ENCODE results near the gene PHLDA3. TPM values are rescaled to one million over a fixed set of nuclear protein-coding genes. Genes with fewer than 3 reads are reported as not detected.

The PHLDA3 gene
- total RNA-seq, 1 donor from 2014 or later = 25.0 TPM

DNA sequence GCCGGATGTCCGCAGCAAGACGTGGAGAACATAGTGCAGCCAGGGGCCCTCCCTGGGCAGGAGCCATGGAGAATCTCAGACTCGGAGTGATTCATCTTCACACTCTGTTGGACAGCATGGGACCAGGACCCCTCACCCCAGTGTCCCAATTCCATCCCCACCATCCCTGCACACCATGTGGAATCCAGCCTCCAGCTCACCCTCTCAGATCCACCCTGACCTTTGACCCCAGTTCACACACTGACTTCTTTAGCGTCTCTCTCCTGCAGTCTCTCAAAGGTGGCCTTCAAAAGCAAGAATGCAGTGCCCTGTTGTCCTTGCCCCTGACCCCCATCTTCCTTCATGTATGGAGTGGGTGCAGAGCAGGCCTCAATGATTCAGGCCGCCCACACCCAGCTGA is 45.3 kb downstream of the PHLDA3 start:
- Mint-ChIP-seq H3K27me3 (ENCODE audit: unreplicated experiment) (peaks cover 12% of the 10 kb centered on the region), H3K4me1 (ENCODE audit: unreplicated experiment) (no peaks in the 10 kb centered on the region), H3K27ac (ENCODE audit: unreplicated experiment) (no peak overlapping the region), H3K36me3 (ENCODE audit: low read depth, unreplicated experiment) (no peaks in the 10 kb centered on the region), H3K4me3 (ENCODE audit: unreplicated experiment) (no peak overlapping the region), H3K9me3 (ENCODE audit: unreplicated experiment) (no peaks in the 10 kb centered on the region)
- no peak for DNase-seq (ENCODE audit: low spot score)
- TF ChIP-seq, protein P1, sequence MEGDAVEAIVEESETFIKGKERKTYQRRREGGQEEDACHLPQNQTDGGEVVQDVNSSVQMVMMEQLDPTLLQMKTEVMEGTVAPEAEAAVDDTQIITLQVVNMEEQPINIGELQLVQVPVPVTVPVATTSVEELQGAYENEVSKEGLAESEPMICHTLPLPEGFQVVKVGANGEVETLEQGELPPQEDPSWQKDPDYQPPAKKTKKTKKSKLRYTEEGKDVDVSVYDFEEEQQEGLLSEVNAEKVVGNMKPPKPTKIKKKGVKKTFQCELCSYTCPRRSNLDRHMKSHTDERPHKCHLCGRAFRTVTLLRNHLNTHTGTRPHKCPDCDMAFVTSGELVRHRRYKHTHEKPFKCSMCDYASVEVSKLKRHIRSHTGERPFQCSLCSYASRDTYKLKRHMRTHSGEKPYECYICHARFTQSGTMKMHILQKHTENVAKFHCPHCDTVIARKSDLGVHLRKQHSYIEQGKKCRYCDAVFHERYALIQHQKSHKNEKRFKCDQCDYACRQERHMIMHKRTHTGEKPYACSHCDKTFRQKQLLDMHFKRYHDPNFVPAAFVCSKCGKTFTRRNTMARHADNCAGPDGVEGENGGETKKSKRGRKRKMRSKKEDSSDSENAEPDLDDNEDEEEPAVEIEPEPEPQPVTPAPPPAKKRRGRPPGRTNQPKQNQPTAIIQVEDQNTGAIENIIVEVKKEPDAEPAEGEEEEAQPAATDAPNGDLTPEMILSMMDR (IDR thresholded peaks at IDR 0.05; ENCODE audit: unreplicated experiment) = no peak

DNA sequence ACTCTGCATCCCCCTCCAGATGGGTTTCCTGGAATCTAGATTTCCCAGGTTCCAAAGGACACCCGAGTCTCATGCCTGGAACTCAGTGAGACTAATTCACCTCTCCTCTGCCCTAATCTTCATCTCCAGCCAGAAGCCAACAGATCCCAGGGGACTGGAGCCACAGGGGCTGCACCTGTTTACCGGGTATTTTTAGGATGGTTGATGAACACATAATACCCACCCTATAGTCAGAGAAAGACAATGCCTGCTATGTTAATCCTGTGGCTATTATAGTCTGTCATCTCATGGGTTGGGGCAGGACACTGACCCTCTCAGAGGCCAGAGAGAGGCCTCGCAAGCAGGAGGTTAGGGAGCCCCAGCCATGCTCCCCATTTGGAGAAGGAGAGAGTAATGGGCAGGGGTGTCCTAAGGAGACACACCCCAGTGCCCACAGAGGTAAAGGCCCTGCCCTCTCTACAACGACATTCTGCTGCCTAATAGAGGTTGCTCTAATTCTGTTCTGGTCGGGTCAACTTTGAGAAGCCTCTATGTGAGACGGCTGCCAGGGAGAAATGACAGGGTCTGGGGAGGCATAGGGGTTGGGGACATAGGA is 46.5 kb downstream of the PHLDA3 start:
- no peaks in the 10 kb centered on the region for H3K36me3 Mint-ChIP-seq (ENCODE audit: low read depth, unreplicated experiment)
- H3K27me3 Mint-ChIP-seq (ENCODE audit: unreplicated experiment) = peaks cover 12% of the 10 kb centered on the region
- H3K27ac Mint-ChIP-seq (ENCODE audit: unreplicated experiment) = no peak overlapping the region
- no peaks in the 10 kb centered on the region for H3K4me1 Mint-ChIP-seq (ENCODE audit: unreplicated experiment)
- no peak overlapping the region for H3K4me3 Mint-ChIP-seq (ENCODE audit: unreplicated experiment)
- TF ChIP-seq, protein P1 (IDR thresholded peaks at IDR 0.05; ENCODE audit: unreplicated experiment) = no peak
- DNase-seq (ENCODE audit: low spot score) = no peak
- no peaks in the 10 kb centered on the region for H3K9me3 Mint-ChIP-seq (ENCODE audit: unreplicated experiment)

DNA sequence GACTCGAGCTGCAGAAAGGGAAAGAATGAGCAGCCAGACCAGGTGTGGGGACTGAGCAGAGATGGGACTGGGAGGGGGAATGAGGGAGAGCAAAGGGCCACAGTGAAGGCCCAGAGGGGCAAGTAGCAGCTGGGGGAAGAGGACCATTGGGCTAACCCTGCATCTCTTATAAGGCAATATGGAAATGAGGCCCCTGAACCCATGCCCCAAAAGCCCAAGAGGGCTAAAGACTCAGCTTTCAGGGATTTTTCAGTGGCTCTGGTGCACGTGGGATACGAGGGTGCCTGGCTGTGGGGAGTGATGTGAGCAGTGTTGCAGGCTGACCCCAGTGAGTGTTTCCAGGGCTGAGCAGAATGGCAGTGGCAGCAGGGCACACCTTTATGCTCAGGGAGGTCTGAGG is 47.0 kb downstream of the PHLDA3 start:
- Mint-ChIP-seq H3K4me1 (ENCODE audit: unreplicated experiment) (no peaks in the 10 kb centered on the region), H3K9me3 (ENCODE audit: unreplicated experiment) (no peaks in the 10 kb centered on the region), H3K4me3 (ENCODE audit: unreplicated experiment) (no peak overlapping the region), H3K36me3 (ENCODE audit: low read depth, unreplicated experiment) (no peaks in the 10 kb centered on the region), H3K27me3 (ENCODE audit: unreplicated experiment) (peaks cover 10% of the 10 kb centered on the region), H3K27ac (ENCODE audit: unreplicated experiment) (no peak overlapping the region)
- TF ChIP-seq, protein P1 (IDR thresholded peaks at IDR 0.05; ENCODE audit: unreplicated experiment) = no peak
- no peak for DNase-seq (ENCODE audit: low spot score)

DNA sequence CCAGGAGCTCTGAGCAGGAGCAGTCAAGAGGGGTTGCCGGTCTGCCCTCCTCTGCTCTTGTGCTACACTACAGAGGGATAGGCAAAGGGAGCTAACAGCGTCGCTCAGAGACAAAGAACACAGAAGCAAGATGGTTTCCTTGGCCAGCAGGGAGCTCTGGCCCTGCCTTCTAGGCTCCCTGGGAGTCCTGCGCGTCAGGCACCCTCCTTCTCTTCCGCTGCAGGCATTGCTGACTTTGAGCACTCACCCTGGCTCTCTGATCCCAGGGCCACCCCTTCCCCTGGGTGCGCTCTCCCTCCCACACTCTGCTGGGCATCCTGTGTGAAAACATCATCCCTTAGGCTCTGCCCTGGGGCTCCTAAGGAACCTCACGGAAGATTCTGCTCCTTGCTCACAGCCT is 47.9 kb downstream of the PHLDA3 start:
- Mint-ChIP-seq H3K9me3 (ENCODE audit: unreplicated experiment) (no peaks in the 10 kb centered on the region), H3K4me3 (ENCODE audit: unreplicated experiment) (no peak overlapping the region), H3K4me1 (ENCODE audit: unreplicated experiment) (no peaks in the 10 kb centered on the region), H3K27ac (ENCODE audit: unreplicated experiment) (no peak overlapping the region), H3K27me3 (ENCODE audit: unreplicated experiment) (peaks cover 9% of the 10 kb centered on the region), H3K36me3 (ENCODE audit: low read depth, unreplicated experiment) (no peaks in the 10 kb centered on the region)
- TF ChIP-seq, protein P1 (IDR thresholded peaks at IDR 0.05; ENCODE audit: unreplicated experiment) = no peak
- no peak for DNase-seq (ENCODE audit: low spot score)

DNA sequence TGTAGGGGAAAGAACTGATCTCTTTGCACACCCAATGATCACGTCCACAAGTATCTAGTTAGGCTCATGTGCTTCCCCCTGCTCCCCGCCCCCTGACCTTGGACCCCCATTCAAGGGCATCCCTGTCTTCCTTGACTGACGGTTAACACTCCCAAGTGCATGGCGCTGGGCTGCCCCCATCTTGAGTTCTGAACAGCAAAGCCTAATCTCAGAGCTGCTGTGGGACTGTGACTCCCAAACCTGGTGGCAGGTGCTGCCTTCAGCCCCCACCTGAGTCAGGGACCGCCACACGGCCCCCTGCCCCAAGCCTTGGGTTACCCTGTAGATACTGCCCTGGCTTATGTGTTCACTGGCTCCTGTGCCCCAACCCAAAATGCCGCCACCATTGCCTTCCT is 48.4 kb downstream of the PHLDA3 start:
- Mint-ChIP-seq H3K27ac (ENCODE audit: unreplicated experiment) (no peak overlapping the region), H3K9me3 (ENCODE audit: unreplicated experiment) (no peaks in the 10 kb centered on the region), H3K27me3 (ENCODE audit: unreplicated experiment) (peaks cover 7% of the 10 kb centered on the region), H3K4me1 (ENCODE audit: unreplicated experiment) (no peaks in the 10 kb centered on the region), H3K36me3 (ENCODE audit: low read depth, unreplicated experiment) (no peaks in the 10 kb centered on the region), H3K4me3 (ENCODE audit: unreplicated experiment) (no peak overlapping the region)
- no peak for DNase-seq (ENCODE audit: low spot score)
- TF ChIP-seq, protein P1 (IDR thresholded peaks at IDR 0.05; ENCODE audit: unreplicated experiment) = no peak

Measured in endothelial cell (in vitro differentiated cells).